ENCODE results near the gene PDZK1IP1. TPM values are rescaled to one million over a fixed set of nuclear protein-coding genes. Genes with fewer than 3 reads are reported as not detected.
A peak's percentile ranks its signal among the peaks of the same experiment; 100 is the strongest.
"Not testable (repeated sequence)": the region's sequence is repeated elsewhere in the genome, so short reads cannot be mapped to it uniquely, and the experiment has no call there.

PDZK1IP1 gene
- total and polyA plus RNA-seq, 2 of the 13 experiments (the other 11 are each of a cell fraction or from before 2014, with no cell fraction given): 0.24 to 1.6 TPM

DNA sequence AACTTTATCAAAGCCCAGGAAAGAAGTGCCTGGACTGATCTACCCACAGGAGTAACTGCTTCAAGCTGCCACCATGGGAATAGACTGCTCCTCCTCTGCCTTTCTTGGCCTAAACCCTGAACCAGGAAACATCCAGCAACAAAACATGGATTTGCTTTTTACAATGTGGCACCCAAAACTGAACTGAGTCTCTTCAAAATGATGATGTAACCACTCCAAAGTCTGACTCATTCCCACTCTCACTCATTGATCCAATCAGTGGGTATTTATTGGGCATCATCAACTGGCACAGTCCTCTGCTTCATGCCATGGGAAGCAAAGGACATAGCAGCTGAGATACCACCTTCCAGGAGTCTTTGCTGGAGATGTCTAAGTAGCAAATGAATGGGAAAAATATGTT, 29.1 kb downstream of the PDZK1IP1 start:
- Histone ChIP-seq H3K4me2 (ENCODE audit: low read depth, low read length) (no peak overlapping the region), H3K79me2 (ENCODE audit: insufficient read depth, low read length) (no peaks in the 10 kb centered on the region), H2AFZ (ENCODE audit: low read length) (no peak overlapping the region), H3K9ac (ENCODE audit: insufficient read depth, low read depth, low read length) (no peak overlapping the region), H3K27me3 (ENCODE audit: control insufficient read depth in 1 of 2, insufficient read depth in 2 of 2, low read length in 2 of 2) (no peaks in the 10 kb centered on the region), H3K9me3 (ENCODE audit: low read length) (no peaks in the 10 kb centered on the region), H3K4me3 (replicated peaks in 1 of 3; ENCODE audit: insufficient read depth in 1 of 3, low read depth in 2 of 3, low read length in 3 of 3) (no peak overlapping the region), H3K4me1 (ENCODE audit: insufficient read depth, low read length) (peaks cover 9% of the 10 kb centered on the region), H3K36me3 (replicated peaks in 1 of 2; ENCODE audit: control insufficient read depth in 1 of 2, insufficient read depth in 2 of 2, low read length in 2 of 2) (no peaks in the 10 kb centered on the region), H3K27ac (ENCODE audit: extremely low read length, insufficient read depth, low read length) (no peak overlapping the region), H4K20me1 (ENCODE audit: insufficient read depth, low read length) (no peaks in the 10 kb centered on the region)
- peak; percentile 83 for TF ChIP-seq ATF7 (IDR thresholded peaks at IDR 0.05)
- TF ChIP-seq ATF7 (CRISPR knock-in tag; IDR thresholded peaks at IDR 0.05): no peak
- TF ChIP-seq, protein P1, sequence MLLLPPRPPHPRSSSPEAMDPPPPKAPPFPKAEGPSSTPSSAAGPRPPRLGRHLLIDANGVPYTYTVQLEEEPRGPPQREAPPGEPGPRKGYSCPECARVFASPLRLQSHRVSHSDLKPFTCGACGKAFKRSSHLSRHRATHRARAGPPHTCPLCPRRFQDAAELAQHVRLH (CRISPR knock-in tag; IDR thresholded peaks at IDR 0.05; ENCODE audit: borderline replicate concordance, low read depth): no peak
- no TSS peak for BruUV-seq (replicated peaks)
- in situ Hi-C loops (cut with HindIII; ENCODE audit: extremely low pct_ligation_motif_present, low pct_unique_long_range_greater_than_20kb): no loop called here
- DNase-seq (ENCODE audit: low spot score): no peak
- POLR2A ChIA-PET: no interaction called here
- ATAC-seq: no peak
- FAIRE-seq: no peak
- intact Hi-C loops (cut with micrococcal nuclease; ENCODE audit: unreplicated experiment): no loop called here
- CTCF ChIA-PET (ENCODE audit: low intra/inter-chr PET ratio, low total read pairs): no interaction called here

DNA sequence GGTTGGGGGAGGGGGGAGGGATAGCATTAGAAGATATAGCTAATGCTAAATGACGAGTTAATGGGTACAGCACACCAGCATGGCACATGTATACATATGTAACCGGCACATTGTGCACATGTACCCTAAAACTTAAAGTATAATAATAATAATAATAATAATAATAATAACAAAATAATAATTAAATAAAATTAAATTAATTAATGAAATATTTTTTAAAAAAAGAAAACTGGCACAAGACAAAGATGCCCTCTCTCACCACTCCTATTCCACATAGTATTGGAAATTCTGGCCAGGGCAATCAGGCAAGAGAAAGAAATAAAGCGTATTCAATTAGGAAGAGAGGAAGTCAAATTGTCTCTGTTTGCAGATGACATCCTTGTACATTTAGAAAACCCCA, 31.9 kb downstream of the PDZK1IP1 start:
- CTCF ChIA-PET (ENCODE audit: low intra/inter-chr PET ratio, low total read pairs); FAIRE-seq; BruUV-seq (replicated peaks); H3K9me3 ChIP-seq (ENCODE audit: low read length); DNase-seq (ENCODE audit: low spot score); POLR2A ChIA-PET; H3K9ac ChIP-seq (ENCODE audit: insufficient read depth, low read depth, low read length); H3K27me3 ChIP-seq (ENCODE audit: control insufficient read depth in 1 of 2, insufficient read depth in 2 of 2, low read length in 2 of 2); in situ Hi-C loops (cut with HindIII; ENCODE audit: extremely low pct_ligation_motif_present, low pct_unique_long_range_greater_than_20kb); H3K4me2 ChIP-seq (ENCODE audit: low read depth, low read length); H3K36me3 ChIP-seq (replicated peaks in 1 of 2; ENCODE audit: control insufficient read depth in 1 of 2, insufficient read depth in 2 of 2, low read length in 2 of 2); H3K4me3 ChIP-seq (replicated peaks in 1 of 3; ENCODE audit: insufficient read depth in 1 of 3, low read depth in 2 of 3, low read length in 3 of 3); intact Hi-C loops (cut with micrococcal nuclease; ENCODE audit: unreplicated experiment); ATAC-seq; H4K20me1 ChIP-seq (ENCODE audit: insufficient read depth, low read length); H3K27ac ChIP-seq (ENCODE audit: extremely low read length, insufficient read depth, low read length); H3K79me2 ChIP-seq (ENCODE audit: insufficient read depth, low read length); H2AFZ ChIP-seq (ENCODE audit: low read length); H3K4me1 ChIP-seq (ENCODE audit: insufficient read depth, low read length): not testable (repeated sequence)
- 35% methylated on average over 3 of the region's 3 CpGs for WGBS (ENCODE audit: low lambda C conversion rate)
- TF ChIP-seq, protein P2, sequence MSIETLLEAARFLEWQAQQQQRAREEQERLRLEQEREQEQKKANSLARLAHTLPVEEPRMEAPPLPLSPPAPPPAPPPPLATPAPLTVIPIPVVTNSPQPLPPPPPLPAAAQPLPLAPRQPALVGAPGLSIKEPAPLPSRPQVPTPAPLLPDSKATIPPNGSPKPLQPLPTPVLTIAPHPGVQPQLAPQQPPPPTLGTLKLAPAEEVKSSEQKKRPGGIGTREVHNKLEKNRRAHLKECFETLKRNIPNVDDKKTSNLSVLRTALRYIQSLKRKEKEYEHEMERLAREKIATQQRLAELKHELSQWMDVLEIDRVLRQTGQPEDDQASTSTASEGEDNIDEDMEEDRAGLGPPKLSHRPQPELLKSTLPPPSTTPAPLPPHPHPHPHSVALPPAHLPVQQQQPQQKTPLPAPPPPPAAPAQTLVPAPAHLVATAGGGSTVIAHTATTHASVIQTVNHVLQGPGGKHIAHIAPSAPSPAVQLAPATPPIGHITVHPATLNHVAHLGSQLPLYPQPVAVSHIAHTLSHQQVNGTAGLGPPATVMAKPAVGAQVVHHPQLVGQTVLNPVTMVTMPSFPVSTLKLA (IDR thresholded peaks at IDR 0.05): 0 out of 2 replicates have a peak, but pooled peaks have one; percentile 20

DNA sequence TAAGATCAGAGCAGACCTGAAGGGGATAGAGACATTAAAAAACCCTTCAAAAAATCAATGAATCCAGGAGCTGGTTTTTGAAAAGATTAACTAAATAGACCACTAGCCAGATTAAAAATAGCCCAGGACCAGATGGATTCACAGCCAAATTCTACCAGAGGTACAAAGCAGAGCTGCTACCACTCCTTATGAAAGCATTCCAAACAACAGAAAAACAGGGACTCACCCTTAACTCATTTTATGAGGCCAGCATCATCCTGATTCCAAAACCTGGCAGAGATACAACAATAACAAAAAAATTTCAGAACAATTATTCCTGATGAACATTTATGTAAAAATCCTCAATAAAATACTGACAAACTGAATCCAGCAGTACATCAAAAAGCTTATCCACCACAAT, 33.4 kb downstream of the PDZK1IP1 start:
- ATAC-seq; CTCF ChIA-PET (ENCODE audit: low intra/inter-chr PET ratio, low total read pairs); DNase-seq (ENCODE audit: low spot score); H3K9me3 ChIP-seq (ENCODE audit: low read length); in situ Hi-C loops (cut with HindIII; ENCODE audit: extremely low pct_ligation_motif_present, low pct_unique_long_range_greater_than_20kb); POLR2A ChIA-PET; H3K79me2 ChIP-seq (ENCODE audit: insufficient read depth, low read length); intact Hi-C loops (cut with micrococcal nuclease; ENCODE audit: unreplicated experiment); H3K9ac ChIP-seq (ENCODE audit: insufficient read depth, low read depth, low read length); H2AFZ ChIP-seq (ENCODE audit: low read length); H3K4me2 ChIP-seq (ENCODE audit: low read depth, low read length); H3K27ac ChIP-seq (ENCODE audit: extremely low read length, insufficient read depth, low read length); H3K36me3 ChIP-seq (replicated peaks in 1 of 2; ENCODE audit: control insufficient read depth in 1 of 2, insufficient read depth in 2 of 2, low read length in 2 of 2); FAIRE-seq; BruUV-seq (replicated peaks); H4K20me1 ChIP-seq (ENCODE audit: insufficient read depth, low read length); H3K27me3 ChIP-seq (ENCODE audit: control insufficient read depth in 1 of 2, insufficient read depth in 2 of 2, low read length in 2 of 2); H3K4me1 ChIP-seq (ENCODE audit: insufficient read depth, low read length); H3K4me3 ChIP-seq (replicated peaks in 1 of 3; ENCODE audit: insufficient read depth in 1 of 3, low read depth in 2 of 3, low read length in 3 of 3): not testable (repeated sequence)

DNA sequence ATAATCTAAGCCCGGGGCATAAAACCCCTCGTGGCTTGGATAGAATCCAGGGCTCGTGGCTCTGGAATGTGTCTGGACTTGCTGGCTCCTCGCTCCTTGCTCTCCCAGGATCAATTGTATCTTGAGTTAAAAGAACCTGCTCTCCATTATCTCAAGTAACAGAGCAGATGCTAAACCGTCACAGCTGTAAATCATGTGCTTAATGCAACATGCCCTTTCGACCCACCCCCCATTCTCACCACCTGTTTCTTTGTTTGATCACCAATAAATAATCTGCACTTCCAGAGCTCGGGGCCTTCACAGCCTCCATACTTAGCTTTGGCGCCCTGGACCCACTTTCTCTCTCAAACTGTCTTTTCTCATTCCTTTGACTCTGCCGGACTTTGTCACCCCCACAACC, 40.7 kb downstream of the PDZK1IP1 start:
- WGBS (ENCODE audit: low lambda C conversion rate): 28% methylated on average over 7 of the region's 9 CpGs
- DNase-seq (ENCODE audit: low spot score); BruUV-seq (replicated peaks); ATAC-seq; H3K4me1 ChIP-seq (ENCODE audit: insufficient read depth, low read length); H3K9ac ChIP-seq (ENCODE audit: insufficient read depth, low read depth, low read length); H3K79me2 ChIP-seq (ENCODE audit: insufficient read depth, low read length); H4K20me1 ChIP-seq (ENCODE audit: insufficient read depth, low read length); H3K27me3 ChIP-seq (ENCODE audit: control insufficient read depth in 1 of 2, insufficient read depth in 2 of 2, low read length in 2 of 2); H2AFZ ChIP-seq (ENCODE audit: low read length); H3K36me3 ChIP-seq (replicated peaks in 1 of 2; ENCODE audit: control insufficient read depth in 1 of 2, insufficient read depth in 2 of 2, low read length in 2 of 2); CTCF ChIA-PET (ENCODE audit: low intra/inter-chr PET ratio, low total read pairs); H3K9me3 ChIP-seq (ENCODE audit: low read length); H3K4me3 ChIP-seq (replicated peaks in 1 of 3; ENCODE audit: insufficient read depth in 1 of 3, low read depth in 2 of 3, low read length in 3 of 3); FAIRE-seq; POLR2A ChIA-PET; H3K4me2 ChIP-seq (ENCODE audit: low read depth, low read length); H3K27ac ChIP-seq (ENCODE audit: extremely low read length, insufficient read depth, low read length): not testable (repeated sequence)
- in situ Hi-C loops (cut with HindIII; ENCODE audit: extremely low pct_ligation_motif_present, low pct_unique_long_range_greater_than_20kb) (loop anchor here (25.0 kb wide), 1 partner anchor 212 kb away; the partner anchor contains the start of gene CYP4A11), intact Hi-C loops (cut with micrococcal nuclease; ENCODE audit: unreplicated experiment) (loop anchor here (10.0 kb wide), 1 partner anchor 214 kb away; no protein-coding TSS in a partner anchor)

Data from HepG2 (cell line).